Measurements from ENCODE around the gene RGS10.
"Not testable (repeated sequence)": the region's sequence is repeated elsewhere in the genome, so short reads cannot be mapped to it uniquely, and the experiment has no call there.

The RGS10 gene

DNA sequence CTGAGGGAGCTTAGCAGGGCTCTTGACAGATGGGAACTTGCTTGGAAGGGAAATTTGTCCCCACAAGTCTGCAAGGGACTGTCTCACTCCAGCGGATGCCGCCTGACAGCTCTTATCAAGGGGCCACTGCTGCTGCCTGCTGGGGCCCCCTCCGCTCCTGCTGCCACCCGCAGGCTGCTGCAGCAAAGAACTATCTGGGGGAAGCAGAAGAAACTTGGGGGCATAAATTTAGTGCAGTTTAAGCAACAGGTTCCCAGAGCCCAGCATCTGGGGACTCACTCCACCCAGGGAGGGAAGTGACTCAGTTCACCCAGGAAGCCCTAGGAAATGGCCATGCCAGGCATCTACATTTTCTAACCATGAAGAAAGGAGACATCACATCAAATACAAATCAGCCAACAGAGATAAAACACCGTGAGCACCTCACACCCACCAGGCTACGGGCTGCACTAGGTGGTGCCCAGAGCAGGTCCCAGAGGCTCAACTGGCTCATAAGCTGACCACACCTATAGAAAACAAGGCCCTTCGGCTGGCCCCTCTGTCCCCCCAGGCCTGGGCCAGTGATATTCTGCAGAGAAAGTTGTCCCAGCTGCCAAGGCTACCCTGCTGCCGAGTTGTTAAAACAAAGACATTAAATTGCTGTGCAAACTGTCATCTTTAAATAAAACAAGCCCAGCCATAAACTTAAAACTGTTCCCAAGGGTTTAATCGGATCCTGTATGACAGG lies 3.7 kb downstream of the RGS10 start:
- no peak for FAIRE-seq

DNA sequence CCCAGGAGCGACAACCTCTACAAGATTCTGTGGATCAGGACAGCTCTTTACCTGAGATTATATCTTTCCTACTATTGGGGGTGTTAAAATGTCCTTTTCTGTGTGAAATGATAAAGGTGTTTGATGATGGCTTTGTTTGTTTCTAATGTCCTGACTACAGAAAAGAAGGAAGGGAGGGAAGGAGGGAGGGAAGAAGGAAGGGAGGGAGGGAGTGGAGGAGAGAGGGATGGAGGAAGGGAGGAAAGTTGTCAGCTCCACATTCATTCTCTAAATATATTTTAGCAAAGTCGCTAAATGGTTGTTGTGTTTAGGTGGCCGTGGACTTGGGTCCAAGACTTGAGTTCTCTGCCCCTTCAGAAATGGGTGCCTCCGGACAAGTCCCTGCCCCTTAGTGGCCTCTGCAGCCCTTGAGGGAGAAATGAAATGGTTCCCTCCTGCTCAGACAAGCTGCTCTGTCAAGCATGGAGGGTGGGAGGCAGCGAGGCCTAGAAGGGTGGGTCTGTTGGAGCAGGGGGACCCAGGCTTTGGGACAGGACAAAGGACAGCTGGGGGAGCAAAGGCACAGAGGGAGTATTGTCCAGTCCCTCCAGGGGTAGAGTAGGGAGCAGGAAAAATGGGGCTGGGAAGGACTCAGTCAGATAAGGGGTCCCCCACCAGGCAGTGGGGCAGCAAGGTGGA lies 4.4 kb downstream of the RGS10 start:
- no peak for FAIRE-seq

DNA sequence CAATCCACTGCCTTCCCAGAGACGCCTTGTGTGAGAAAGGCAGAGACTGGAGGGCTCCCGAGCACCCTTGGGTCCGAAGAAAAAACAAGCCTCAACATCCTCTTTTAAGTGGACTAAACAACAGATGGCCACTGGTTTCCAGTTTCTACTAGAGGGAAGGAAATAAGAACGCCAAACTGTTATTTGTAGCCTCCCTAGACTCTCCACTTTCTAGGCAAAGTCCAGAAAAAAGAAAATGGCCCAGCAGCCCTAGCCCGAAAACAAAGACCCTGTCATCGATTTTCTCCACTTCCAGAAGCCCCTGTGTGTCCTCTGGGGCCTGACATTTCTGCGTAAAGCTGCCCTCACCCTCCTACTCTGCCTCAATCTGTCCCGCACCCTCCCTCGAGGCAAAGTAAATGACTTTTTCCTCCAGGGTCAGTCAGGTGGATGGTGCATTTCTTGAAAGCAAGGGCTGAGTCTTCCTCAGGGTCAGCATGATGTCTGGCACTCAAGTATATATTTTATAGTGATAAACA lies 6.0 kb downstream of the RGS10 start:
- no peak for FAIRE-seq

DNA sequence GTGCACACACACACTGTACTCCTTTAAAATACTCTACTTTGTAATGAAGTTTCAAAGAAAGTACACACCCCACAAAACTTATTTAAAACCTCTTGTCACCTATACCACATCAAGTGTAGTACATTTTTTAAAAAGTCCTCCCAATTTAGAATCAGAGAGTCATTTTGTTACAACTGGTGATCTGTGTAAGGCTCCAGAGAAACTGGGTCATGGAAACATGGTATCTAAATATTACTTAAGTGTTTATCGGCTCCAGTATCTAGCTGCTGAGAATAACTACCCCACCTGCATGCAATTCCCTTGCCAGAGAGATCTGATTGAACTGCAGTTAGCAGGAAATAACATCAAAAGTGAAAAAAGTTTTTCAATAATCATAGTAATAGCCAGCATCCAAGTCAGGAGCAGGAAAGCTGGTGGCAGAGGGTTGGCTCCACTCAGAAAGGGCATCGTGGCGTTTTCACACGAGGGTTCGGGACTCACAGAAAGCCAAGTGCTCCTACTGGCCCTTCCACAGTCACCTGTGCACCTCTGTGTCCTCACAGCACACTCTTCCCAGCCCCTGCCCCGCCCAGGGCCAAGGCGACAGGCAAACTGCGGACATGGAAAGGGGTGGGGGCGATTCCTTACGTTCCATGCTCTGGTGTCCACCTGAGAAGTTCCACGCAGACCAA lies 6.5 kb downstream of the RGS10 start:
- FAIRE-seq: no peak

DNA sequence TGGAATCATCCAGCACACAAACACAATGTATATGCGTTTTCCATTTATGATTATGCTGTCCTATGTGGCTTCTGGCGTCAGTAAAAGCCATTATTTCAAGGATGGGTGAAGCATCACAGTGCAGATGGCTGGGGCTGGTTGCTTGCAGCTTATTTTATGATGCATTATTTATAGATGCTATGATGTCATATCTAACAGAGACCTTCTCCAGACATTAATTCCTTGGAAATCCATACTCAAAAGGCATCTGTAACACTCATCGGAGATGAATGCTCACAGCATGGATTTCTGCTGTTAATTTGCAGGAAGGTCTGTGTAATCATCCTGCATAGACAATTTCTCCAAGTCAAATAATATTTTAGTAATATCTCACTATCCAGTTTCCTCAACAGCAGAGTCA lies 7.2 kb downstream of the RGS10 start:
- no peak for FAIRE-seq

DNA sequence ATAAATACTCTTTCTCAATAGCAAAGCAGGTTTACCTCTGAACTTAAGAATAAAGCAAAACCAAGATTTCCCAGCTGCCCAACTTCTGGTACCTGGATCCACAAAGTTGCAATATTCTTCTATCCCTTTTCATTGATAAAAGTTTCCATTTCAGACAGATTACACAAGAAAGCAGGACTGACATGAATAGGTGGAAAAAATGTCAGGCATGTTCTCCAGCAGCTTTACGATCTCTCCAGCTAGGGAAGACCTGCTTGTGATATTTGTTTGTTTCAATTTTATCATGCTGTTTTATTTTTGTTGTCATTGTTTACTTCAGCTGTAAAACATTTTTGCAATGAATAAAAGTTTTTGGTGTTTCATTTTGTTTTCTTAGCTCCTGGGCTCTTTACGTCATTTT lies 9.0 kb downstream of the RGS10 start:
- FAIRE-seq: no peak

DNA sequence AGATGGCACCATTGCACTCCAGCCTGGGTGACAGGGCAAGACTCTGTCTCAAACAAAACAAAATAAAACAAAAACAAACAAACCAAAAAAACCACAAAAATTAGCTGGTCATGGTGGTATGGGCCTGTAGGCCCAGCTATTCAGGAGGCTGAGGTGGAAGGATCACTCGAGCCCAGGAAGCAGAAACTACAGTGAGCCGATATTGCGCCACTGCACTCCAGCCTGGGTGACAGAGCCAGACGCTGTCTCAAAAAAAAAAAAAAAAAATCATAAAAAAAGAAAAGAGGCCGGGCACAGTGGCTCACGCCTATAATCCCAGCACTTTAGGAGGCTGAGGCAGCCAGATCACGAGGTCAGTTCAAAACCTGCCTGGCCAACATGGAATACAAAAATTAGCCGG lies 9.7 kb downstream of the RGS10 start:
- FAIRE-seq: not testable (repeated sequence)

DNA sequence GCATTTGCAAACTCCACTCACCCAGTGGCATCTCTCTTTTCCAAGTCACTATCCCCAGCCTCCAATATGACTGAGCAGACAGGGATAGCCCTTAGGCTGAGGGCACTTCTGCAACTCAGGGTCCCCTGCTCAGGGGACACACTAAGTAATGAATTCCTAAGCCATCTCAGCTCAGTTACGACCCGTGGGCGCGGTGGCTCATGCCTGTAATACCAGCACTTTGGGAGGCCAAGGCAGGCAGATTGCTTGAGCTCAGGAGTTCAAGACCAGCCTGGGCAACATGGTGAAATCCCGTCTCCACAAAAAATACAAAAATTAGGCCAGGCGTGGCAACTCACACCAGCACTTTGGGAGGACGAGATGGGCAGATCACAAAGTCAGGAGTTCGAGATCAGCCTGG lies 10.3 kb downstream of the RGS10 start:
- not testable (repeated sequence) for FAIRE-seq

DNA sequence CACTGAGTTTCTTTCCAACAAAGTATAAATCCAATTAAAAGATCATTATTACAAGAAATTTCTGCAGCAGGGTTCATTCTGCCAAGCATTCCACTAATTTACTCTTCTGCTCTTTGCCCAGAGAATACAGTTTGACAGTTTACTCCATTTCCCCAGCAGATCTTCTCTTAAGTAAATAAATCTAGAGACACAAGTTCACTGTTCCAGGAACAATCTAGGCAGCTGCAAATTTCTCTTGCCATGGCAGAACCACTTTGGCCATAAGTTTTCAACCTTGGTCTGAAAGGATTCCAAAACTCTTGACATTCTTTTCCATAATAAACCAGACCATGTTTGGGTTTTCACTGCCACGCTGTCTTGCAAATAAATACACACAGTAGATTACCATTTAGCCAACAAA lies 11.5 kb downstream of the RGS10 start:
- FAIRE-seq: no peak

DNA sequence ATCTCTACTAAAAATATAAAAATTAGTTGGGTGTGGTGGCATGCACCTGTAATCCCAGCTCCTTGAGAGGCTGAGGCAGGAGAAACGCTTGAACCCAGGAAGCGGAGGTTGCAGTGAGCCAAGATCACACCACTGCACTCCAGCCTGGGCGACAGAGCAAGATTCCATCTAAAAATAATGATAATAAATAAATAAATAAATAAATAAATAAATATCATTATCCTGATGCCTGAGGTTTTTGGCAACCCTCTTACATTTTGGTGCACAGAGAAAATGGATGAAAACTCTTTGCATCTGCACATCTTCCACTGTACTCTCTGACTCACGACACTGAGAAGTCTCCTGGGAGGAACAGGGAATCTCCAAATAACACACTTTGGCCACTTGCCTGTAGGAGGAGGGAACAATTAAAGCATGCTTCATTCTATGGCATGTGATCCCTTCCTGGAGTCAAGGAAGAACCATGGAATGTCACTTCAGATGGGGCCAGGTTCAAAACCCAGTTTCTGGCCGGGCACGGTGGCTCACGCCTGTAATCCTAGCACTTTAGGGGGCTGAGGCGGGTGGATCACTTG lies 13.8 kb downstream of the RGS10 start:
- not testable (repeated sequence) for FAIRE-seq

DNA sequence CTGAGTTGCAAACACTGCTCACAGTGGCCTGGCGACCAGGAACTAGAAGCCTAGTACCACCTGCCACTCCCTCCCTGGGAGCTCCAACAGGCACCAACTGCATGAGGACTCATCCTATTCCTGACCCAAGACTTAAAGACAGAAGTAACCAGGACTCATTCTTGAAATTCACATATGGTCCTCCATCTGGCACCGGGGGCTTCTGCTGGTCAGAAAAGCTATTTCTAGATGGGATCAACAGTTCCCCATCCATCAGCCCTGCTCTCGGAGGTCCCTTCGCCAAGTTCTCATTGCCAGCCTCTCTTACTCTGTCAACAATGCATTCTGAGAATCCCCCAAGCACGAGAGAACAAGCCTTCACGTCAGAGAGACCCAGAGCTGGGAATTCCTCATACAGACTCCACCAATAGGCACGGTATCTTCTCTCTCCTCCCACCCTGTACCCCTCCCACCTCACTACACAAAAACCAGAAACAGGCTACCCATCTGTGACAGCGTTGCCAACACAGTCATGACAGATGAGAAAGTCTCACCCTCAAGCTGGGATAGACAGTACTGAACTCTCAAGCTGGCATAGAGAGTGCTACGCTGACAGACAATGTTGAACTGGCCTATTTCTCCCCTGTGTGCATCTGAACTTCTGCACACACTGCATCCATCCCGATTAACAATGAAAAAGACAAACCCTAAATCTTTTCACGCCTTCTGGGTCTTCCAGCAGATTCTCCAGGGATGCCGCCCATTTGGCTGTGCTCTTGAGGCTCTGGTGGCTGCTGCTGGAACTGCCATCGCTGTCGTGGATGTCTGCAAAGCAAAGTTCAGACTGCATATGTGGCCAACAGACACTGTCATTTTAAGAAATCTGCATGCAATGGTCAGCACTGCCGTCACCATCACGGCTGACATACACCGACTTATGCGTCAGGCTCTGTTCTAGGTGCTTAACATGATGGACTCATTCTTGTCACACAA lies 15.6 kb downstream of the RGS10 start:
- no peak for FAIRE-seq

DNA sequence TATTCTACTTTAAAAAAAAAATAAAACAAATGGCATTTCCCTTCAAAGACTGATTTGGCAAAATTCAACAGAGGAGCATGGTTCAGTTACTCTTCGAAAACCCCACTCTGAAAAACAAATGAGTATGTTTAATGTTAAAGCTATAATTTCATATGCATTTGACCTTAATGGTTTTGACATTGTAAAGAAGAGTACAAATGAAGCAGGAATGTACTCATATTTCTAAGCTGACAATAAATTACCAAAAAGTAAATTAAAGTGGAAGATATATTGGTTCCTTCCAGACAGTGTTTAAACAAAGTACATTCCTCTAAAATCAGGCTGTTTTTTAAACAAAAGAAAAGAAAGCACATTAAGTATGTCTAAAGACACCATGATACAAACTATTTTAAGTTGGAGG lies 16.4 kb downstream of the RGS10 start:
- FAIRE-seq: no peak

DNA sequence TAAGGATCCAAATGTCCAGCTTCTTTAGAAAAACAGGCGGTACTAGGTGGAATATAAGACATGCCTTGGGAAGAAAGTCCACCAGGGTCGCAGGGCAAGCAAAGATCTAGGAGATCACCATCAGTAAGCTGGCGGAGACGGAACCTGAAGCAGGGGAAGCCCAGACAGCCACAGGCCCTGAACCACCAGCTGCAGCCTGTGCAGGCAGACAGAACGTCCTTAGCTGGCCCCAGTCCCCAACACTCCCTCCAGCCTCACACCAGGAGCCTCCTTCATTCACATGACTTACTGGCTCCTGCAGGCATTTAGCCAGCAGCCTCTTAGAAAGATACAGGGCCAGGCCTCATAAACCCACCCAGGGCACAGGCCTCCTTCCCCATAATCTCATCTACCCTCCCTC lies 17.4 kb downstream of the RGS10 start:
- no peak for FAIRE-seq

DNA sequence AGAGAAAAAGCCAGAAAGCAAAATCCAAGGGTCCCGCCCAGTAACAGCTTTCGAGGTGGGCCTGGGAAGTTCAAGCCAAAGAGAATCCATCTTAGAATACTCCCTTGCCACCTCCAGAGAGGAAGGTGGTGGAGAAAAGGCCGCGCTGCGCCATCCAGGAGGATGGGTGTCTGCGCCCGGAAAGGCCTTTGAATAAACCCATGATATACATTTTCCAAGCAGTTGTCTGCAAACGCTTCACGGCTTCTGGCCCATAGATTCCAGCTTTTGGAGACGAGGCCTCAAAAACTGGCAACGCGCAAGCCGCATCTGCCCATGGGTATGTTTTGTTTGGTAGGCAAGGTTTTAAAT lies 17.8 kb downstream of the RGS10 start:
- no peak for FAIRE-seq

DNA sequence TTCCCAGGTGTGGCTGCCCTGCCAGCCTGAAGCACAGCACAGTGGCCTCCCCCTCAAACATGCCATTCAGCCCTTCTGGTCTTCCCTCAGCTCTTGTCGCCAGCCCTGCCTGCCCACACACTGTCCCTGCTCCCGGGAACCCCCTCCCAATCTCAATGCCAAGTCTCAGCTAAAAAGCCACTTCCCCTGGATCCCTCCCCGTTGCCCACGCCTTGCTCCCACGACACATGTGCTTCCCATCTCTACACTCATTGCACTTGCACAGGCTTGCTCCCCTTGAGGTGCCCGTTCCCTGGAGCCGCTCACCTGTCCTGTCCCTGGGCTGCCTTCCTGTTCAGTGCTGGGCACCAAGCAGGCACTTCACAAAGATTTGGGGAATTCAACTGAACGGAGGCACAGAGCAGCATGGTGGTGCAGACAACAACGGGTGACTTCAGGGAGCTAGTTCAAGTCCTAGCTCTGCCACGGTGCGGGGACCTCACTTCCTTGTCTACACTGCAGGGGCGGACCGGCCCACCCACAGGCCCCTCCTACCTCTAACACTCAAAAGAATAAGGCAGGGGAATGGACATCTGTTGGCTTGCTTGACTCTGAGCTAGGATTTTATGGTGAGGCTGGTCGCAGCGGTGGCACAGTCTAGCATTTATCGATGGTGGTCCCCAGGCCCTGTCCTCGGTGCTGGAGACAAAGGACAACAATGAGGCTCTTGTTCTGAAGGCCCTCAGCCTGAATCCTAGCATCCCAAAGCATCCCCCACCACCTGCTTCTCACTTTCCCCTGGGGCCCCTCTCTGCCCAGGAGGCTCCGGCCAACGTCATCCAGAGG lies 18.4 kb downstream of the RGS10 start:
- FAIRE-seq: no peak

DNA sequence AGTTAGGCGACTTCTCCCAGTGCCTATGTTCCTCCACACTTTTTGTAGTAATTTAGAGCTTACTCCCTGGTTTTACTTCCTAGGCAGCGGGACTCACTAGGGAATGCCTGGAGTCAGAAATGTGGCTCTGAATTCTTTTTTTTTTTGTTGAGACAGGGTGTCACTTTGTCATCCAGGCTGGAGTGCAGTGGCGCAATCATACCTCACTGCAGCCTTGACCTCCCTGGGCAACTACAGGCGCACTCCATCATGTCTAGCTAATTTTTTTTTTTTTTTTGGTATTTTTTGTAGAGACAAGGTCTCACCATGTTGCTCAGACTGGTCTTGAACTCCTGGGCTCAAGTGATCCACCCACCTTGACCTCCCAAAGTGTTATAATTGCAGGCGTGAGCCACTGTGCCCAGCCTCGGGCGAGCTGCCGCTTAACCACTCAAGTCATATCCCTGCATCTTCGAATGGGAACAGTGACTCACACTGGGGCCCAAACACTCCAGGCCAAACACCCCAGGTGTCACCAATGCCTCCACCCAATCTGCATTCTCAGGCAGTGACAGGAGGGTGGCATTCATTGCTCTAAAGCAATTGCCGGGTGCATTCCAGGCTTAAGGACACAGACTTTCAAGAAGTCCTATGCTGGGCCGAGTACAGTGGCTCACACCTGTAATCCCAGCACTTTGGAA lies 19.6 kb downstream of the RGS10 start:
- no peak for FAIRE-seq

DNA sequence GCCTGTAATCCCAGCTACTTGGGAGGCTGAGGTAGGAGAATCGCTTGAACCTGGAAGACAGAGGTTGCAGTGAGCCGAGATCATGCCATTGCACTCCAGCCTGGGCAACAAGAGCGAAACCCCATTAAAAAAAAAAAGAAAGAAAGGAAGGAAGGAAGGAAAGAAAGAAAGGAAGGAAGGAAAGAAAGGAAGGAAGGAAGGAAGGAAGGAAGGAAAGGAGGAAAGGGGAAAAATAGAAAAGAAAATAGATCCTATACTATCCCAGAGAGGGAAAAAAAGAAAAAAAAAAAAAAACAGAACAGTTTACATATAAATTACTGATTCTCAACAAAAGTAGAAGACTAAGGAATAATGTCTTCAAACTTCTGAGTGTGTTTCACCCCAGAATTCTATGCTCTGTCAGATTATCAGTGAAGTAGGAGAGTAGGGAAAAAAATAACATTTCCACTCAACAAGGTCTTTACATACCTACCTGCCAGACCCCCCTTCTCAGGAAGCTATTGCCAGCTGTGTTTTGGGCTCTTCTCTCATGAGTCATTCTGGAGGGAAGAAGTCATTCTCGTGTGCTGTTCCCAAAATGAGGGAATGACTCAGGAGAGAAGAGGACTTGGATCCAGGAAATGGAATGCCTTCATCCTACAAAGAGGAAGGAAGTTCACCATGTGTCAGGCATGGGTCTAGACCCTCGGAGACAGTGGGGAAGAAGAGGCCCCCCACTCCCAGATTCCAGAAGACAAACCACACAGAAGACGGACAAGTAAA lies 20.9 kb downstream of the RGS10 start:
- no peak for FAIRE-seq

DNA sequence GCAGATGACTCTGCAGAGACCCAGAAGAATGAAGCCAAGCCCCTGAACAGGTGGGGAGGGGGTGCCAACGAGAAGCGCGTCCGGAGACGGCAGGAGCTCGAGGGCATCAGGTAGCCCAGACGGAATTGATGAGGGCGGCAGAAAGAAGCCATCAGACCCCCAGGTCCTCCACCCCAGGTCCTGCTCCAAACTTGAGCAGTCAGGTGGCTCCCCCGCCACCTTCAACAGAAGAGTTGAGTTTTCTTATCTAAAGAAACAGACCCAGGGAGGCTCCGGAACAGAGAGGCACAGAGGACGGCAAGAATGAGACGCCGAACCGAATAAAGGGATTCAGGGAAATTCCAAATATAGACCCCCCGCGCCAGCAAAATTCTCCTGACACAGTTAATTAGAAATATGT lies 22.2 kb downstream of the RGS10 start:
- no peak for FAIRE-seq

DNA sequence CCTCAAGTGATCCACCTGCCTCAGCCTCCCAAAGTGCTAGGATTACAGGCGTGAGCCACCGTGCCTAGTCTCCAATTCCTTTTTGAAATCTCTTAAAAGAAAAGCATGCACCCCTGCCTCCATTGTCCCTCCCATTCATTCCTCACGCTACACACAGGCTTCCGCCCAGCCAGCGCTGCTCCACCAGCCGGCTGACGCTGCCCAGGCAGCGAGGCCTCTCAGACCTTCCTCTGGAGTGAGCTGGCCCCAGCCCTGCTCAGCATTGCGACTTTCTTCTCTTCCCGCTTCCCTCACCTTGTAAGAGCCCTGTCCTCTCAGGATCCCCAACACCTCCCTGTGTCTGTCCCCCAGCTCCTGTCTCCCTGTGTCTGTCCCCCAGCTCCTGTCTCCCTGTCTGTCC lies 23.6 kb downstream of the RGS10 start:
- FAIRE-seq: no peak

DNA sequence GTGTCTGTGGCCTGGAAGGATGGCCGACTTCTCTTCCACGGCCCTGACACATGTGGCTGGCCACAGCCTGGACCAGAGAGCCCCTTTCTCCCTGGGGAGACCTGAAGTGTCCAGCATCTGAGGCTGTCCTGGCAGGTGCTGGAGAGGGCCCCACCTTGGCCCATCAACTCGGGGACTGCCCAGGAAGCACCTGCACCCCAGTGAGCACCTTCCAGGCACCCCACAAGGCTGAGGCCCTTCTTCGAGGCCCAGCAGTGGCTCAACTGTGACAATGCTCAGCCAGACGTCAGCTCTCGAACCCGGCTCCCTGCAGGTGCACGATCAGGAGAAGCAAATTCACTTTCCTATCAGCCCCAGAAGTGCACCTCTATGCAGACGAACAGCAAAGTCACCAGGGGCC lies 24.3 kb downstream of the RGS10 start:
- FAIRE-seq: no peak
